Caco-2 (cell line): ENCODE data around the gene DUSP3. TPM values are rescaled to one million over a fixed set of nuclear protein-coding genes. Genes with fewer than 3 reads are reported as not detected.

Experiments used
- BruUV-seq: library from RNA; stranded (reverse); fragments of 400-500 nt; replicated peaks from 2 replicates; lab custom pipeline; 2021; lab: Mats Ljungman, UMichigan
- CTCF ChIA-PET: fragments of 300-600 bp; sonication (Branson Sonifier 250); formaldehyde crosslinking; loops from one replicate; lab custom pipeline; 2022; ENCODE audit warnings: antibody characterized with exemption; lab: Charles Lee
- POLR2A ChIA-PET: fragments of 300-600 bp; sonication (Branson Sonifier 250); formaldehyde crosslinking; loops from one replicate; lab custom pipeline; 2022; ENCODE audit warnings: antibody characterized with exemption; lab: Charles Lee
- DNase-seq, 2 experiments: peaks; one replicate each; pipeline versions ENCODE4 v3.0.0 to v3.0.0-alpha.2; 2020 to 2022
- H3K27me3 ChIP-seq: replicated peaks from 2 replicates; pipeline ENCODE4 v1.6.0; 2011; ENCODE audit warnings: low read length; ENCODE audit not compliant: control insufficient read depth, insufficient read depth
- H3K36me3 ChIP-seq: 2 replicates; pipeline ENCODE4 v1.5.1; 2011; ENCODE audit warnings: low read length; ENCODE audit not compliant: control insufficient read depth, insufficient read depth
- H3K4me1 ChIP-seq: fragments of 250-450 bp; sonication (Bioruptor Pico); 2 replicates; pipeline ENCODE4 v1.5.1; 2020; ENCODE audit warnings: mild to moderate bottlenecking
- H3K4me3 ChIP-seq: 2 replicates; pipeline ENCODE4 v1.5.1; 2011; ENCODE audit warnings: low read depth, mild to moderate bottlenecking, control low read depth, low read length
- H3K9me3 ChIP-seq: fragments of 250-450 bp; sonication (Bioruptor Pico); 2 replicates; pipeline ENCODE4 v1.5.1; 2020; ENCODE audit warnings: mild to moderate bottlenecking, moderate library complexity
- H3K27ac Mint-ChIP-seq: one replicate; pipeline ENCODE4 v1.8.0; 2022; ENCODE audit warnings: mixed read lengths; ENCODE audit not compliant: unreplicated experiment
- H3K27me3 Mint-ChIP-seq: one replicate; pipeline ENCODE4 v1.8.0; 2022; ENCODE audit warnings: mixed read lengths; ENCODE audit not compliant: insufficient read depth, unreplicated experiment
- H3K36me3 Mint-ChIP-seq: one replicate; pipeline ENCODE4 v1.8.0; 2022; ENCODE audit warnings: mild to moderate bottlenecking, mixed read lengths; ENCODE audit not compliant: insufficient read depth, unreplicated experiment
- H3K4me1 Mint-ChIP-seq: one replicate; pipeline ENCODE4 v1.8.0; 2022; ENCODE audit warnings: low read depth, mixed read lengths; ENCODE audit not compliant: unreplicated experiment
- H3K4me3 Mint-ChIP-seq: one replicate; pipeline ENCODE4 v1.8.0; 2022; ENCODE audit warnings: mild to moderate bottlenecking, moderate library complexity, mixed read lengths; ENCODE audit not compliant: unreplicated experiment
- H3K9me3 Mint-ChIP-seq: one replicate; pipeline ENCODE4 v1.8.0; 2022; ENCODE audit warnings: mixed read lengths; ENCODE audit not compliant: unreplicated experiment
- intact Hi-C: fragments of 100-400 bp; cut with micrococcal nuclease; formaldehyde crosslinking; loops from one replicate; pipeline ENCODE4 v1.10.0; 2022; ENCODE audit not compliant: unreplicated experiment
- total RNA-seq: library from RNA; stranded (reverse); gene quantifications from 2 replicates; pipeline ENCODE4 v1.2.3, GENCODE V29; 2022
- TF ChIP-seq, protein P1 (sequence below), 2 experiments: fragments of 200-600 bp in 1 of 2; IDR thresholded peaks; 1 replicate in 1 of 2; 2 replicates in 1 of 2; pipeline versions ENCODE4 v1.5.1 to v1.8.0; 2011 to 2022; ENCODE audit warnings: antibody characterized with exemption in 1 of 2, control low read depth in 1 of 2, inconsistent platforms in 1 of 2, low read depth in 1 of 2, low read length in 1 of 2, mild to moderate bottlenecking in 1 of 2, moderate library complexity in 1 of 2; ENCODE audit not compliant: insufficient read depth in 1 of 2, severe bottlenecking in 1 of 2, unreplicated experiment in 1 of 2

DUSP3 gene
- total RNA-seq, 1 experiment from 2014 or later, result 86.3 TPM

DNA sequence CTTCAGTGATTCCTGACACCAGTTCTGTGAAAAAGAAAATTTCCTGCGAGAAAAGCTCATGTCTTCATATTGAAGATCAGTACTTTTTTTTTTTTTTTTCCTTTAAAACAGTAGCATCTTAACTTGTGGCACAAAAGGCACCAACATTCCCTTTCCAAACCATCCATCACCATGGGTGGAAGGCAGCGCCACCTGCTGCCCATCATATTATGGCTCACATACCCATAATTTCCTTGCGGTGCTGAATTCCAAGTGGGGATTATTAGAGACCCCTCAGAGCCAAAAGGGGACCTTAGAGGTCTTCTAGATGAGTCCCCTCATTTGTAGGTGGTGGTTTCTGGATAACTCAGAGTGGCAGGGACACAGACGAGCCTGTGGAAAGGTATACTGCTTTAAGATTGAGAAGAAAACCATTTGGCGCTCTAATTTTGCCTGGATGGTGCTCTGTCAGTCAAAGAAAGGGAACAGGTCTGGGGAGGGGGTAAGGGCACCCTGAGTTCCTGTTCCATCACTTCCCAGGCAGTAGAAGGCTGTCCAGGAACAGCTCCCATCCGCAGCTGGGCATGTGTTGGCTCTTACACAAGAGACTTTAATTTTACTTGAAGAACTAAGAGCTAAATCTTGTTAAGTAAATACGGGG lies 12.2 kb downstream of the DUSP3 start:
- Mint-ChIP-seq H3K27me3 (no peaks in the 10 kb centered on the region), H3K9me3 (no peaks in the 10 kb centered on the region), H3K27ac (no peak overlapping the region), H3K4me3 (no peak overlapping the region), H3K36me3 (peaks cover 49% of the 10 kb centered on the region), H3K4me1 (no peaks in the 10 kb centered on the region)
- DNase-seq, result peak in 1 of 2 experiments; percentile 72
- BruUV-seq, result no TSS peak
- intact Hi-C loops, result no loop called here
- no peak overlapping the region for H3K4me3 ChIP-seq
- POLR2A ChIA-PET, result interaction anchor here (0.6 kb wide), 4 partner anchors 12 to 370 kb away, joined by 3 to 4 read pairs (median 4); no protein-coding TSS in a partner anchor
- H3K4me1 ChIP-seq, result no peaks in the 10 kb centered on the region
- TF ChIP-seq, protein P1, sequence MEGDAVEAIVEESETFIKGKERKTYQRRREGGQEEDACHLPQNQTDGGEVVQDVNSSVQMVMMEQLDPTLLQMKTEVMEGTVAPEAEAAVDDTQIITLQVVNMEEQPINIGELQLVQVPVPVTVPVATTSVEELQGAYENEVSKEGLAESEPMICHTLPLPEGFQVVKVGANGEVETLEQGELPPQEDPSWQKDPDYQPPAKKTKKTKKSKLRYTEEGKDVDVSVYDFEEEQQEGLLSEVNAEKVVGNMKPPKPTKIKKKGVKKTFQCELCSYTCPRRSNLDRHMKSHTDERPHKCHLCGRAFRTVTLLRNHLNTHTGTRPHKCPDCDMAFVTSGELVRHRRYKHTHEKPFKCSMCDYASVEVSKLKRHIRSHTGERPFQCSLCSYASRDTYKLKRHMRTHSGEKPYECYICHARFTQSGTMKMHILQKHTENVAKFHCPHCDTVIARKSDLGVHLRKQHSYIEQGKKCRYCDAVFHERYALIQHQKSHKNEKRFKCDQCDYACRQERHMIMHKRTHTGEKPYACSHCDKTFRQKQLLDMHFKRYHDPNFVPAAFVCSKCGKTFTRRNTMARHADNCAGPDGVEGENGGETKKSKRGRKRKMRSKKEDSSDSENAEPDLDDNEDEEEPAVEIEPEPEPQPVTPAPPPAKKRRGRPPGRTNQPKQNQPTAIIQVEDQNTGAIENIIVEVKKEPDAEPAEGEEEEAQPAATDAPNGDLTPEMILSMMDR (IDR thresholded peaks at IDR 0.05; ENCODE audit: insufficient read depth in 1 of 2, low read depth in 1 of 2, low read length in 1 of 2, severe bottlenecking in 1 of 2, unreplicated experiment in 1 of 2), result peak; percentile 88 to 90
- H3K36me3 ChIP-seq, result no peaks in the 10 kb centered on the region; the same call in 1 of the 2 replicates
- CTCF ChIA-PET, result interaction anchor here (0.5 to 2.6 kb wide), 7 partner anchors 12 to 207 kb away, joined by 3 to 19 read pairs (median 4); partner anchors contain the start of gene CD300LG
- H3K9me3 ChIP-seq, result no peaks in the 10 kb centered on the region
- no peaks in the 10 kb centered on the region for H3K27me3 ChIP-seq

DNA sequence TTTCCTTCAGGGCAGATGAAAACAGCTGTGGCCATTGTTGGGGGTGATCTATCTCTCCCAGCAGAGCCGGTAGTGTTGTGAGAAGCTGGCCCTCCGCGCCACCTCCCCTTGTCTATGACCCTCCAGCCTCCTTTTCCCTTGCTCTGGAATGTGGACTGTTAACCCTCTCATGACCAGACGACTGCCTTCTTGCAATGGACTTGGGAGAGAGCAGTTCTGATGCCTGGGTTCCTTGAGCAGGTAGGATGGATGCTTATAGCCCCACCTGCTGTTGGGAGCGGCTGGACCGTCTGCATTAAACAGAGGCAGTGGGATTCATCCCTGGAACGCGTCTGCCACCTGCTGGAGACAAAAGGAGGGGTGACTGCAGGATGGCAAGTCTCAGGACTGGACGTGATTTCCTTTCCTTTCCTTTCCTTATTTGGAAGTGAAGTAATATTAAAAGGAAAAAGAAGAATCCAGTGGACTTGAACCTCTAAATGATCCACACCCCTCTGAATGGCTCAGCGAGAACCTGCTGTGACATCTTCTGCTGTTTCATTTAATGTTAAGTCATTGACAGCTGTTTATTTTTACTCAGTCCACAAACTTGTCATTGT lies 18.4 kb downstream of the DUSP3 start:
- CTCF ChIA-PET, result interaction anchor here (0.6 to 6.2 kb wide), 13 partner anchors 47 to 362 kb away, joined by 3 to 65 read pairs (median 5); no protein-coding TSS in a partner anchor
- Mint-ChIP-seq H3K27me3 (no peaks in the 10 kb centered on the region), H3K27ac (peak overlapping the region; percentile 44), H3K9me3 (no peaks in the 10 kb centered on the region), H3K4me1 (peaks cover 9% of the 10 kb centered on the region), H3K4me3 (peak overlapping the region; percentile 46), H3K36me3 (peaks cover 6% of the 10 kb centered on the region)
- H3K27me3 ChIP-seq, result no peaks in the 10 kb centered on the region
- H3K4me1 ChIP-seq, result no peaks in the 10 kb centered on the region
- intact Hi-C loops, result loop anchor here (1.0 kb wide), 4 partner anchors 40 to 240 kb away; no protein-coding TSS in a partner anchor
- POLR2A ChIA-PET, result interaction anchor here (0.6 kb wide), 1 partner anchor 39 kb away, joined by 6 read pairs; no protein-coding TSS in a partner anchor
- peak; percentile 96 for DNase-seq
- no TSS peak for BruUV-seq
- H3K9me3 ChIP-seq, result no peaks in the 10 kb centered on the region
- TF ChIP-seq, protein P1 (IDR thresholded peaks at IDR 0.05; ENCODE audit: insufficient read depth in 1 of 2, low read depth in 1 of 2, low read length in 1 of 2, severe bottlenecking in 1 of 2, unreplicated experiment in 1 of 2), result peak; percentile 99
- no peak overlapping the region for H3K4me3 ChIP-seq
- H3K36me3 ChIP-seq, result no peaks in the 10 kb centered on the region

DNA sequence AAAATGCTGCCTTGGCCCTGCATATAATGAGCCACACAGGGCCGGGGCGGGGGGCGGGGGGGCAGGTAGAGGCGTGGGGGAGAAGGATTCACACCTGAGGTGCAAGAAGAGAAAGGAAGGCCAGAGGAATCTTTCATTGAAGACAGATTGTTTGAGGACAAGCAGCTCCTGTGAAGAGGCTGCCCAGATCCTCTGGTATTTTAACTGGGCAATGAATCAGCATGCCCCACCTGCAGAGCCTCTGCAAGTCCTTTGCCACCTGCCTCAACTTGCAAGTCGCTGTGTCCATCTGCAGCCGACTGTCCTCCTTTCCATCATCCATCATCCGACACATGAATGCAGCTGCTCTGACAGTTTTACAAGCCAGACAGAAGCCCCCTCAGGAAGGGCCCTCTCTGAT lies 18.9 kb downstream of the DUSP3 start:
- no TSS peak for BruUV-seq
- Mint-ChIP-seq H3K27ac (peak overlapping the region; percentile 44), H3K27me3 (no peaks in the 10 kb centered on the region), H3K36me3 (peaks cover 6% of the 10 kb centered on the region), H3K9me3 (no peaks in the 10 kb centered on the region), H3K4me3 (peak overlapping the region; percentile 46), H3K4me1 (peaks cover 9% of the 10 kb centered on the region)
- no peak for DNase-seq
- no peaks in the 10 kb centered on the region for H3K9me3 ChIP-seq
- ChIA-PET CTCF (interaction anchor here (0.6 to 6.2 kb wide), 13 partner anchors 9 to 186 kb away, joined by 3 to 65 read pairs (median 5); no protein-coding TSS in a partner anchor), POLR2A (interaction anchor here (0.6 kb wide), 1 partner anchor 39 kb away, joined by 6 read pairs; no protein-coding TSS in a partner anchor)
- intact Hi-C loops, result loop anchor here (1.0 kb wide), 4 partner anchors 40 to 240 kb away; no protein-coding TSS in a partner anchor
- no peaks in the 10 kb centered on the region for H3K27me3 ChIP-seq
- no peaks in the 10 kb centered on the region for H3K4me1 ChIP-seq
- TF ChIP-seq, protein P1 (IDR thresholded peaks at IDR 0.05; ENCODE audit: insufficient read depth in 1 of 2, low read depth in 1 of 2, low read length in 1 of 2, severe bottlenecking in 1 of 2, unreplicated experiment in 1 of 2), result no peak
- H3K36me3 ChIP-seq, result no peaks in the 10 kb centered on the region
- H3K4me3 ChIP-seq, result no peak overlapping the region
